Liver (tissue), 9 donors: Measurements from ENCODE around the gene FRMD4A. TPM values are rescaled to one million over a fixed set of nuclear protein-coding genes. Genes with fewer than 3 reads are reported as not detected.

Experiments
- DNase-seq: peaks from one replicate; pipeline ENCODE4 v3.0.0-alpha.2; 2017; ENCODE audit warnings: low spot score
- H3K27ac ChIP-seq, 2 donors: one replicate each; pipeline ENCODE4 v1.7.0; 2013; ENCODE audit warnings: inconsistent platforms in 2 of 2, low read length in 2 of 2, control low read depth in 1 of 2, low read depth in 1 of 2, mild to moderate bottlenecking in 1 of 2
- H3K27me3 ChIP-seq, 4 donors: one replicate each; pipeline versions ENCODE4 v1.6.1 to v1.7.0; 2013; ENCODE audit warnings: low read length in 3 of 4, inconsistent platforms in 1 of 4, mild to moderate bottlenecking in 1 of 4, moderate library complexity in 1 of 4; ENCODE audit not compliant: control insufficient read depth in 4 of 4, insufficient read depth in 4 of 4
- H3K36me3 ChIP-seq, 4 donors: one replicate each; pipeline versions ENCODE4 v1.6.1 to v1.7.0; 2013; ENCODE audit warnings: low read length in 3 of 4, mild to moderate bottlenecking in 3 of 4, low read depth in 1 of 4, moderate library complexity in 1 of 4; ENCODE audit not compliant: control insufficient read depth in 4 of 4, insufficient read depth in 3 of 4
- H3K4me1 ChIP-seq, 4 donors: one replicate each; pipeline versions ENCODE4 v1.6.1 to v1.7.0; 2013; ENCODE audit warnings: low read length in 3 of 4, mild to moderate bottlenecking in 3 of 4, moderate library complexity in 1 of 4; ENCODE audit not compliant: control insufficient read depth in 4 of 4, insufficient read depth in 4 of 4
- H3K4me3 ChIP-seq, 3 donors: one replicate each; pipeline versions ENCODE4 v1.6.1 to v1.7.0; 2013; ENCODE audit warnings: low read length in 3 of 3, control low read depth in 1 of 3, low read depth in 1 of 3, mild to moderate bottlenecking in 1 of 3
- H3K9ac ChIP-seq, 2 donors: one replicate each; pipeline ENCODE4 v1.7.0; 2013; ENCODE audit warnings: low read length in 2 of 2, mild to moderate bottlenecking in 2 of 2, moderate library complexity in 2 of 2, control low read depth in 1 of 2, low read depth in 1 of 2
- H3K9me3 ChIP-seq, 4 donors: one replicate each; pipeline versions ENCODE4 v1.6.1 to v1.7.0; 2013; ENCODE audit warnings: low read length in 3 of 4; ENCODE audit not compliant: control insufficient read depth in 4 of 4
- ATF3 ChIP-seq: IDR thresholded peaks from 2 replicates; pipeline ENCODE4 v1.6.1; 2016; ENCODE audit warnings: antibody characterized with exemption
- CTCF ChIP-seq: fragments of 150-350 bp; IDR thresholded peaks from 2 replicates; pipeline ENCODE4 v1.5.1; 2017; ENCODE audit warnings: improper control_type of control experiment, low read depth, low read length; ENCODE audit not compliant: missing input control
- FOXA2 ChIP-seq: IDR thresholded peaks from 2 replicates; pipeline ENCODE4 v1.6.1; 2016; ENCODE audit warnings: antibody characterized with exemption
- GABPA ChIP-seq, 2 donors: IDR thresholded peaks in 1 of 2; conservative IDR thresholded peaks in 1 of 2; 2 replicates each; pipeline ENCODE4 v1.6.1; 2016; ENCODE audit warnings: antibody characterized with exemption in 2 of 2, mild to moderate bottlenecking in 1 of 2, moderate library complexity in 1 of 2
- HNF4A ChIP-seq, 2 donors: conservative IDR thresholded peaks; 2 replicates each; pipeline ENCODE4 v1.6.1; 2016; ENCODE audit warnings: antibody characterized with exemption in 2 of 2, mild to moderate bottlenecking in 2 of 2
- HNF4G ChIP-seq: IDR thresholded peaks from 2 replicates; pipeline ENCODE4 v1.6.1; 2016; ENCODE audit warnings: antibody characterized with exemption
- MAX ChIP-seq: IDR thresholded peaks from 2 replicates; pipeline ENCODE4 v1.6.1; 2016; ENCODE audit warnings: antibody characterized with exemption
- RAD21 ChIP-seq, 2 donors: IDR thresholded peaks; 2 replicates each; pipeline ENCODE4 v1.6.1; 2016; ENCODE audit warnings: antibody characterized with exemption in 2 of 2, mild to moderate bottlenecking in 2 of 2
- REST ChIP-seq: IDR thresholded peaks from 2 replicates; pipeline ENCODE4 v1.6.1; 2016; ENCODE audit warnings: antibody characterized with exemption, mild to moderate bottlenecking
- RXRA ChIP-seq, 2 donors: IDR thresholded peaks; 2 replicates each; pipeline ENCODE4 v1.6.1; 2017 to 2018; ENCODE audit warnings: antibody characterized with exemption in 2 of 2, mild to moderate bottlenecking in 1 of 2
- ZBTB33 ChIP-seq: IDR thresholded peaks from 2 replicates; pipeline ENCODE4 v1.6.1; 2016; ENCODE audit warnings: antibody characterized with exemption
- WGBS: extraction: QIAGEN DNeasy Blood & Tissue Kit; methylation state at CpG from one replicate; pipeline ENCODE4 v1.1.7; 2013; 5-methylcytosine and 5-hydroxymethylcytosine counted together
- polyA plus RNA-seq, 2 donors: library from polyadenylated mRNA; stranded (reverse) in 1 of 2; unstranded in 1 of 2; fragments of 200-250 nt in 1 of 2; fragments of >200 nt in 1 of 2; fragmentation: Nextera tagmentation in 1 of 2; extraction: Ambion mirVana in 1 of 2; gene quantifications; one replicate each; pipeline versions ENCODE4 v1.2.1 to v1.2.3, GENCODE V29; 2013 to 2015
- total RNA-seq, 2 donors: library from RNA; depleted of rRNA; stranded (reverse); fragments of >200 nt; gene quantifications; one replicate each; pipeline ENCODE4 v1.2.3, GENCODE V29; 2014
- donor health status: healthy.
- donor health status: healthy.
- donor health status: healthy.
- donor health status: healthy.
- donor health status: healthy.

Gene FRMD4A
- total and polyA plus RNA-seq, 4 donors, result 8.2 to 34.3 (median 13.1) TPM

DNA sequence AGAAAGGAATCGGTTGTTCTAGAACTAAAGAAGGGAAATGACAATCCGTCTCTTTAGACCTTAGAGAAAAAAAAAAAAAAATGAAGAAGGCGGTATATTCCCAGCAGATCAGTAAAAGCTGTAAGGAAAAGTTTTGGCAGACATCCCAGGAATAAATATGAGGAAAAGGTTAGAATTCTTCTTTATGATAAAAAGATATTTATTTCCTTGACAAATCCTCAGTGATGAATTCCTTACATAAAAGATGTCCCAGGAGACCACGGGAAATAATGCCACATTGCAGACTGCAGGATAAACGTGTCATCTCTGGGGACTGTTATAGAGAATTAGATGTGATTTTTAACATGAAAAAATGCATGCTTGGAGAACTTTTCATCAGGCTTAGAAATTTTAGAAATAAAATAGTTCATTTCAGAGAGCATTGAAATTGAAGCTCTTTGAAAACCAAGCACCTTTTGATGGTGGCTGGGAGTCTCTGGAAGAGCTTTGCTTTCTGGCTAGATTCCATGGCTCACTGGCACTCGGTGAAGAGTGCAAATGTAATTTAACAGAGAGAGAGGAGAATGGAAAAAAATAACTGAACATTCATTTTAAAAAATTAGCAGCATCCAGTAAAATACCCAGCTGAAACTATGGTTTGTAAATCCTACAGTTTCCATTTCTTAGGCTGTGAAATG lies 645.8 kb downstream of the FRMD4A start (continued):
- TF ChIP-seq REST, result no peak

DNA sequence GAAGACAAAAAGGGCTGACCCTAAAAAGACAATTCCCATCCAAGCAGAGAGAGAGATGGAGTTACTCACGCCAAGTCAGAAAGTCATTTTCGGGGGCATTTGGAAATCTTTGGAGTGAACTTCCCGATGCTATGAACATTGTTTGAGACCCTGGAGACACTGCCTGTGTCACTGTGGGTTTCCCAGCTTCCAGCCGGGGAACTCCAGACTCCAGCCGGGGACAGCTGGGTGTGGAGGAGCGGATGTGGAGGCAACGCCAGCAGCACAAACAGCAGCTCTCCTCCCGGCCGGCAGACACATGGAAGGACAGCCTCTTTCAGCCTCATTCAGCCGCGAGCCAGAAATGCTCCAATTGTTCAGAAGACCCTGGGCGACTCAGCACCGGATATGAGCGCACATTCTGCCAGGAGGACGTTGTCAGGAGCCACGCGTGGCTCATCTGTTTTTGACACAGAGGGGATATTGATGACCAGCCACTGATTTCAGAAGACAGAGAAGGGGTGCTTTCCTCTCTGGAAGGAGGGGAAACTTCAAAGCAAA lies 646.4 kb downstream of the FRMD4A start:
- DNase-seq, result no peak
- Histone ChIP-seq H3K4me1 (peaks cover 2 to 47% (median 42%) of the 10 kb centered on the region in 4 donors), H3K9ac (no peak overlapping the region), H3K27ac (peak overlapping the region; percentile 16 to 54), H3K4me3 (no peak overlapping the region), H3K36me3 (peaks cover 0 to 2% (median 0%) of the 10 kb centered on the region in 4 donors), H3K9me3 (no peaks in the 10 kb centered on the region), H3K27me3 (no peaks in the 10 kb centered on the region)
- 72% methylated on average over 17 of the region's 17 CpGs for WGBS
- TF ChIP-seq RAD21 (IDR thresholded peaks at IDR 0.05) (peak in 1 of 2 donors; percentile 6), ZBTB33 (no peak), MAX (peak; percentile 28), GABPA (IDR thresholded peaks at IDR 0.05 in 1 of 2, conservative IDR thresholded peaks at IDR 0.05 in 1 of 2) (peak; percentile 18 to 46), REST (peak; percentile 66), FOXA2 (no peak), HNF4A (conservative IDR thresholded peaks at IDR 0.05) (no peak), RXRA (IDR thresholded peaks at IDR 0.05) (no peak), HNF4G (no peak), CTCF (no peak), ATF3 (no peak)
